K562 (cell line): Measurements from ENCODE around the gene LY6G6F. TPM values are rescaled to one million over a fixed set of nuclear protein-coding genes. Genes with fewer than 3 reads are reported as not detected.
A peak's percentile ranks its signal among the peaks of the same experiment; 100 is the strongest.

Source experiments
- BMI1 ChIP-seq: fragments of 150-350 bp; IDR thresholded peaks from 2 replicates; pipeline ENCODE4 v1.6.1; 2014; ENCODE audit warnings: low read length
- CC2D1A ChIP-seq: fragments of 450-650 bp; IDR thresholded peaks from 2 replicates; pipeline ENCODE4 v1.6.1; 2017; ENCODE audit warnings: mild to moderate bottlenecking
- CTCFL ChIP-seq: IDR thresholded peaks from 2 replicates; pipeline ENCODE4 v1.6.1; 2011; ENCODE audit warnings: borderline replicate concordance, low read depth, mild to moderate bottlenecking, moderate library complexity, low read length; ENCODE audit not compliant: insufficient read depth, poor library complexity, severe bottlenecking
- GABPB2 ChIP-seq: fragments of 250-450 bp; sonication (Bioruptor Pico); conservative IDR thresholded peaks from 2 replicates; pipeline ENCODE4 v1.5.1; 2021; ENCODE audit warnings: mild to moderate bottlenecking
- GATA2 ChIP-seq: sonication (generic); formaldehyde crosslinking; IDR thresholded peaks from 2 replicates; pipeline ENCODE4 v1.4.0; 2020; ENCODE audit warnings: mild to moderate bottlenecking, missing genetic modification reagents
- HNRNPLL ChIP-seq: fragments of 200-400 bp; formaldehyde crosslinking; IDR thresholded peaks from 2 replicates; pipeline ENCODE4 v1.6.1; 2017; ENCODE audit warnings: low read length, low read depth, mild to moderate bottlenecking; ENCODE audit not compliant: poor library complexity, severe bottlenecking
- ILK ChIP-seq: fragments of 450-650 bp; IDR thresholded peaks from 2 replicates; pipeline ENCODE4 v1.6.1; 2016; ENCODE audit warnings: missing genetic modification characterization, low read depth, mild to moderate bottlenecking, missing compliant biosample characterization, moderate library complexity, borderline replicate concordance
- KAT2B ChIP-seq: IDR thresholded peaks from one replicate; pipeline ENCODE4 v1.6.1; 2012; ENCODE audit warnings: low read depth, mild to moderate bottlenecking, control low read depth, inconsistent platforms, low read length, moderate library complexity
- POLR2A ChIP-seq: fragments of 450-650 bp; conservative IDR thresholded peaks from 2 replicates; pipeline ENCODE4 v1.6.1; 2016
- SPI1 ChIP-seq: IDR thresholded peaks from 2 replicates; pipeline ENCODE4 v1.6.1; 2011; ENCODE audit warnings: low read depth, low read length, control low read depth, borderline replicate concordance
- TCFL5 ChIP-seq: fragments of 250-450 bp; sonication (Bioruptor Pico); conservative IDR thresholded peaks from 2 replicates; pipeline ENCODE4 v1.6.1; 2021; ENCODE audit warnings: mild to moderate bottlenecking, moderate library complexity, matching md5 sums
- ZNF217 ChIP-seq: sonication (generic); formaldehyde crosslinking; IDR thresholded peaks from 2 replicates; pipeline ENCODE4 v1.8.0; 2022; ENCODE audit warnings: mild to moderate bottlenecking, missing genetic modification reagents
- ZNF639 ChIP-seq, 2 experiments: fragments of 200-800 bp in 1 of 2; sonication (Bioruptor generic) in 1 of 2; sonication (generic) in 1 of 2; formaldehyde crosslinking in 1 of 2; IDR thresholded peaks in 1 of 2; conservative IDR thresholded peaks in 1 of 2; 2 replicates each; pipeline versions ENCODE4 v1.5.0 to v1.6.1; 2016 to 2020; ENCODE audit warnings: missing compliant biosample characterization in 1 of 2, missing genetic modification characterization in 1 of 2, missing genetic modification reagents in 1 of 2
- ZNF717 ChIP-seq: fragments of 250-450 bp; sonication (Bioruptor Pico); IDR thresholded peaks from 2 replicates; pipeline ENCODE4 v1.5.0; 2021
- ZNF79 ChIP-seq: fragments of 250-450 bp; sonication (Bioruptor Pico); IDR thresholded peaks from 2 replicates; pipeline ENCODE4 v1.4.0; 2020; ENCODE audit warnings: low read depth, mild to moderate bottlenecking, moderate library complexity
- polyA plus RNA-seq, 8 experiments: library from polyadenylated mRNA; depleted of rRNA in 4 of 8; stranded (reverse) in 5 of 8; unstranded in 3 of 8; fragments of >200 nt; fragmentation: Nextera tagmentation in 2 of 8; fragmentation: Illumina TruSeq in 1 of 8; extraction: Ambion mirVana in 2 of 8; extraction: Trizol in 1 of 8; gene quantifications; 2 replicates each; pipeline versions ENCODE4 v1.2.1 to v1.2.3, GENCODE V29; 2011 to 2014; ENCODE audit warnings: inconsistent platforms in 1 of 8, missing spikeins in 1 of 8
- total RNA-seq, 7 experiments: library from RNA; depleted of rRNA in 6 of 7; stranded (reverse); fragments of >200 nt in 6 of 7; fragmentation: Illumina TruSeq in 2 of 7; extraction: Trizol in 2 of 7; gene quantifications; 2 replicates each; pipeline versions ENCODE4 v1.2.1 to v1.2.3, GENCODE V29; 2011 to 2021; ENCODE audit warnings: low replicate concordance in 1 of 7
- TF ChIP-seq, protein P1 (sequence below): sonication (generic); formaldehyde crosslinking; IDR thresholded peaks from 2 replicates; pipeline ENCODE4 v1.8.0; 2023; ENCODE audit warnings: missing genetic modification reagents, mild to moderate bottlenecking, borderline replicate concordance
- TF ChIP-seq, protein P2 (sequence below): fragments of 250-450 bp; sonication (Bioruptor Pico); IDR thresholded peaks from 2 replicates; pipeline ENCODE4 v1.8.0; 2022; ENCODE audit warnings: inconsistent platforms, mild to moderate bottlenecking, moderate library complexity, borderline replicate concordance

The LY6G6F gene
- total and polyA plus RNA-seq, 9 of the 15 experiments (the other 6 are each of a cell fraction or from before 2014, with no cell fraction given): 0.14 to 0.50 (median 0.28) TPM; not detected in 2

DNA sequence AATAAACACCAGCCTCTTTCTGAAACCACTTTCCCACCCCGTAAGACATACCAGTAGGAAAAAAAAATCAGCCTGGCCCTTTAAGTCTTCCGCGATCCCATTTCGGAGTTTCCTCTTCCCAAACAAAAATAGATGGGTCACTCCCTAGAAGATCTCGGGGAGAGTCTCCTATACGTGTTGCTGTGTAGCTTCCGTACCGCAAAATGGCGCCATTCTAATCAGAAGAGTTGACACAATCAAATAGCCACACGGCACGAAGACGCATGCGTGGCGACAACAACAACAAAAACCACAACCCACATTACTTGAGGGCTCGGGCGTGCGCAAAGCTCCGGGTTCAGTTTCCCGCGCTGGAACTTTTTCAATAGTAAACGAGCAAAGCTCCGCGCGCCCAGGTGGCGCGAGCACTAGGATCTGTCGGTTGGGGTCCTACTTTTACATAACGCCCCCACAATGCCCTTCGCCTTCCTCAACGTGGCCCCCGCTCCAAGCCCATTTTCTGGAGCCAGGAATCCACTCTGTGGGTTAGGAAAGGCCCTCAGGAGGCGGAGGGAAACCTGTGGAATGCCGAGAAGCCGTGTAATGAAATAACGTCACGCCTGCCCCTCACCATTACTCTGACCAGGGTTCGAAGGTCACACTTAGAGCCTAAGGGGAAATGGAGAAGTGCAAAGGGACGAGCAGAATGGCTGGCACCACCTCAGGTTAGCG, 41.7 kb upstream of the LY6G6F start, which contains the start of gene GPANK1 (continued):
- 0 out of 2 replicates have a peak, but pooled peaks have one; percentile 37 for TF ChIP-seq CC2D1A
- no peak for TF ChIP-seq KAT2B
- no peak; the same call in 1 of the 2 replicates for TF ChIP-seq GATA2 (CRISPR knock-in tag)
- no peak for TF ChIP-seq ILK (tag)
- 0 out of 2 replicates have a peak, but pooled peaks have one; percentile 5 for TF ChIP-seq GABPB2 (CRISPR knock-in tag)
- TF ChIP-seq HNRNPLL: peak; percentile 56
- peak; percentile 97 for TF ChIP-seq POLR2A
- TF ChIP-seq, protein P1, sequence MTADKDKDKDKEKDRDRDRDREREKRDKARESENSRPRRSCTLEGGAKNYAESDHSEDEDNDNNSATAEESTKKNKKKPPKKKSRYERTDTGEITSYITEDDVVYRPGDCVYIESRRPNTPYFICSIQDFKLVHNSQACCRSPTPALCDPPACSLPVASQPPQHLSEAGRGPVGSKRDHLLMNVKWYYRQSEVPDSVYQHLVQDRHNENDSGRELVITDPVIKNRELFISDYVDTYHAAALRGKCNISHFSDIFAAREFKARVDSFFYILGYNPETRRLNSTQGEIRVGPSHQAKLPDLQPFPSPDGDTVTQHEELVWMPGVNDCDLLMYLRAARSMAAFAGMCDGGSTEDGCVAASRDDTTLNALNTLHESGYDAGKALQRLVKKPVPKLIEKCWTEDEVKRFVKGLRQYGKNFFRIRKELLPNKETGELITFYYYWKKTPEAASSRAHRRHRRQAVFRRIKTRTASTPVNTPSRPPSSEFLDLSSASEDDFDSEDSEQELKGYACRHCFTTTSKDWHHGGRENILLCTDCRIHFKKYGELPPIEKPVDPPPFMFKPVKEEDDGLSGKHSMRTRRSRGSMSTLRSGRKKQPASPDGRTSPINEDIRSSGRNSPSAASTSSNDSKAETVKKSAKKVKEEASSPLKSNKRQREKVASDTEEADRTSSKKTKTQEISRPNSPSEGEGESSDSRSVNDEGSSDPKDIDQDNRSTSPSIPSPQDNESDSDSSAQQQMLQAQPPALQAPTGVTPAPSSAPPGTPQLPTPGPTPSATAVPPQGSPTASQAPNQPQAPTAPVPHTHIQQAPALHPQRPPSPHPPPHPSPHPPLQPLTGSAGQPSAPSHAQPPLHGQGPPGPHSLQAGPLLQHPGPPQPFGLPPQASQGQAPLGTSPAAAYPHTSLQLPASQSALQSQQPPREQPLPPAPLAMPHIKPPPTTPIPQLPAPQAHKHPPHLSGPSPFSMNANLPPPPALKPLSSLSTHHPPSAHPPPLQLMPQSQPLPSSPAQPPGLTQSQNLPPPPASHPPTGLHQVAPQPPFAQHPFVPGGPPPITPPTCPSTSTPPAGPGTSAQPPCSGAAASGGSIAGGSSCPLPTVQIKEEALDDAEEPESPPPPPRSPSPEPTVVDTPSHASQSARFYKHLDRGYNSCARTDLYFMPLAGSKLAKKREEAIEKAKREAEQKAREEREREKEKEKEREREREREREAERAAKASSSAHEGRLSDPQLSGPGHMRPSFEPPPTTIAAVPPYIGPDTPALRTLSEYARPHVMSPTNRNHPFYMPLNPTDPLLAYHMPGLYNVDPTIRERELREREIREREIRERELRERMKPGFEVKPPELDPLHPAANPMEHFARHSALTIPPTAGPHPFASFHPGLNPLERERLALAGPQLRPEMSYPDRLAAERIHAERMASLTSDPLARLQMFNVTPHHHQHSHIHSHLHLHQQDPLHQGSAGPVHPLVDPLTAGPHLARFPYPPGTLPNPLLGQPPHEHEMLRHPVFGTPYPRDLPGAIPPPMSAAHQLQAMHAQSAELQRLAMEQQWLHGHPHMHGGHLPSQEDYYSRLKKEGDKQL (CRISPR knock-in tag): no peak
- 0 out of 2 replicates have a peak, but pooled peaks have one; percentile 38 for TF ChIP-seq TCFL5 (CRISPR knock-in tag)
- TF ChIP-seq SPI1: peak; percentile 96
- TF ChIP-seq BMI1: no peak
- no peak for TF ChIP-seq ZNF639 (CRISPR knock-in tag; conservative IDR thresholded peaks at IDR 0.05 in 1 of 2, IDR thresholded peaks at IDR 0.05 in 1 of 2)
- TF ChIP-seq, protein P2, sequence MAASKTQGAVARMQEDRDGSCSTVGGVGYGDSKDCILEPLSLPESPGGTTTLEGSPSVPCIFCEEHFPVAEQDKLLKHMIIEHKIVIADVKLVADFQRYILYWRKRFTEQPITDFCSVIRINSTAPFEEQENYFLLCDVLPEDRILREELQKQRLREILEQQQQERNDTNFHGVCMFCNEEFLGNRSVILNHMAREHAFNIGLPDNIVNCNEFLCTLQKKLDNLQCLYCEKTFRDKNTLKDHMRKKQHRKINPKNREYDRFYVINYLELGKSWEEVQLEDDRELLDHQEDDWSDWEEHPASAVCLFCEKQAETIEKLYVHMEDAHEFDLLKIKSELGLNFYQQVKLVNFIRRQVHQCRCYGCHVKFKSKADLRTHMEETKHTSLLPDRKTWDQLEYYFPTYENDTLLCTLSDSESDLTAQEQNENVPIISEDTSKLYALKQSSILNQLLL: no peak
- TF ChIP-seq ZNF79 (CRISPR knock-in tag): no peak
- no peak for TF ChIP-seq ZNF217 (CRISPR knock-in tag)
- TF ChIP-seq CTCFL: peak; percentile 5
- TF ChIP-seq ZNF717 (CRISPR knock-in tag): peak; percentile 82
